AG10803 (cell line): ENCODE measurements around the gene FGF1.

Source experiments
- DNase-seq: peaks from one replicate; pipeline ENCODE4 v3.0.0; 2010; ENCODE audit warnings: low read depth
- H3K4me3 ChIP-seq: 2 replicates; pipeline ENCODE4 v1.5.1; 2011; ENCODE audit warnings: mild to moderate bottlenecking, low read length, control low read depth
- CTCF ChIP-seq: conservative IDR thresholded peaks from 2 replicates; pipeline ENCODE4 v1.5.1; 2011; ENCODE audit warnings: mild to moderate bottlenecking, low read length, control low read depth, inconsistent platforms

The FGF1 gene

GRCh38 chr5:142696379-142696778, 10.5 kb upstream of the FGF1 start:
- no peak for DNase-seq
- TF ChIP-seq CTCF: no peak
- H3K4me3 ChIP-seq: no peak overlapping the region

DNA sequence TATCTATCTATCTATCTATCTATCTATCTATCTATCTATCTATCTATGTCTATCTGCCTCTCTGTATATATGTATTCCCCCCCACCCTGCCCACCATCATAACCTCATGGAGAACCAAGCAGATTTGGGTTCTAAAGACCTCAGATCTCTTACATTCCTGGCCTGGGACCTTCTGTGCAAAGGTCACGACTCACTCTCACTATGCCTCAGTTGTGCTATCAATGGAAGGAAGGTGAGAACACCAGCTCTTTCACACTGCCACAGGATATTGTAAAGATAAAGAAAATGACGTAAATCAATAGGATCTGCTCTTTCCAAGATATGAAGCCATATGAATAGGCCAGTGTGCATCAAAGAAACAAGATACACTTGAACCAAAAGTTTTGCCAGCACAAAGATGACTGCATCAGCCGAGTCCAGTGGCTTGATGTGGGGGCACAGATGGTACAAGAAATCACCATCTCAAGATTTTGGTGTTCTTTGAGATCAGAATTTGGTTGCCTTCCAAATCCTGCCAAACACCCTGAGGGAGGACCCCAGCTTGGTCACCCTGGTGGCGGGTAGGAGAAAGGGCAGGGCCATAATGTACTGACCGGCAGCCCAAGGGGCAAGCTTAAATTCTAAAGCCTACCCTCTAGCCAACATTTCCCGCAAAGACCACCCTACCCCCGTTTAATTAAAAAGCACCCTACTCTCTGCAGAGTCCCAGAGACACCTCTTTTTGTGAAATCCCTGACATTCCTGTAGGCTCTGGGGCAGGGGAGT, 8.4 kb upstream of the FGF1 start:
- H3K4me3 ChIP-seq: no peak overlapping the region

DNA sequence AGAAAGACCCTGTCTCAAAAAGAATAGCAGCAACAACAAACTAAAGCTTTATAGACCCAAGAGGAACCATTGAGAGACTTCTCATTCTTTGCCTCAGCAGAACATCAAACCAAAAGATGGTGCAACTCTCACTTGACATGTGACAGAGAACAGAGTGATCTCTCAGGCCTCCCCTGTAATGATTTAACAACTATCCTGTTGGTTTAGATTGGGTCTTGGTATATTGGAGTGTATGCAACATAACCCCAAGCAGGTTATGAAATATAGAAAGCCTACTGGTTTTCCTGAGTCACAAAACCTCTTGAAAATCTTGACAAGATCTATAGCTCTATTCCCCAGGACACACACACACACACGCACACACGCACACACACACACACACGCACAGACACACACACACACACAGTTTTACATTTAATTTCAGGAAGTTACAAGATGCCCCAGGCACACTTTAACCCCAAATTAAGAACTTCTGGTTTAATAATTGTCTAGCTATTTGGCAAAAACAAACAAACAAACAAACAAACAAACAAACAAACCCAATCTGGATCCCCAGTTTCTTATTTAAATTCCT, 6.5 kb upstream of the FGF1 start:
- TF ChIP-seq CTCF: no peak
- no peak overlapping the region for H3K4me3 ChIP-seq
- DNase-seq: no peak

More for the DNA sequence above, 8.4 kb upstream of the FGF1 start:
- DNase-seq: no peak
- TF ChIP-seq CTCF: no peak

DNA sequence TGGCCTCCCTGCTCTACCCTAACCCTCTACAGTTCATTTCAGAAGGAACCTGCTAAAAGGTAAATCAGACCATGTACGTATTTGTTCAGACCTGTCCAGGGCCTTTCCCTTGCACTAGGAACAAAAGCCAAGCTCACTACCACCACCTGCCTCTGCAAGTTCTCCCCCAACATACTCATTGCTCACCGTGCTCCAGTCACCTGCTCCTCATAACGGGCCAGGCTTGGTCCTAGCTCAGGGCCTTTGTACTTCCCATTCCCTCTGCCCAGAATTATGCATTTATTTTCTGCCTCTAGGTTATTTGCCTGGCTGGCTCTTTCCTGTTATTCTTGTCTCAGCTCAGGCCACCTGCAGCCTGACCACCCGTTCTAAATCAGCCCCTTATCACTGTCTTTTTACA, 4.8 kb upstream of the FGF1 start:
- no peak for TF ChIP-seq CTCF
- DNase-seq: no peak

DNA sequence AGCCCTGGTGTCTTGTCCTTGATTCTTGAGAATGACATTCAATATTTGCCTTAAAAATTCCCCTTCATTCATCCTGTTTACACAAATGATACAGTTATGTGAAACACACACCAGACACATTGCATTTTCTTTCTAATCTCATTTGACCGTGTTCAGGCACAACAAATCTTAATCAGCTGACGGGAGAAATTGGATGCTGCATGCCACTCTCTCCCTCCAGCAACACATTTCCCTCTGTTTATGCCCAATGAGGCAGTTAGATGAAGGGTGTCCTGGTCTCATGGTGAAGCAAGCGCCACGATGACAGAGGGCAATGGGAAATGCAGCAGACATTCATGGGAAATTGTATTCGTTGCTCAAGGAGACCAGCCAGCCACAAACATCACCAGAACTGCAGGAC, 3.2 kb upstream of the FGF1 start:
- TF ChIP-seq CTCF: no peak
- no peak for DNase-seq
- no peak overlapping the region for H3K4me3 ChIP-seq

More for the DNA sequence above, 4.8 kb upstream of the FGF1 start:
- no peak overlapping the region for H3K4me3 ChIP-seq

- DNase-seq: no peak
- no peak overlapping the region for H3K4me3 ChIP-seq
- no peak for TF ChIP-seq CTCF
These were observed 2.5 kb upstream of the FGF1 start for GRCh38 chr5:142688281-142688989.
